H1 (cell line): ENCODE results near the gene PCNX3.

Experiments
- CEBPB ChIP-seq: IDR thresholded peaks from 2 replicates; pipeline ENCODE4 v1.6.1; 2012; ENCODE audit warnings: low read depth, low read length
- CREB1 ChIP-seq: IDR thresholded peaks from 2 replicates; pipeline ENCODE4 v1.6.1; 2012; ENCODE audit warnings: inconsistent platforms
- EZH2 ChIP-seq: fragments of 200-600 bp; sonication (generic); IDR thresholded peaks from 2 replicates; pipeline ENCODE4 v1.7.1; 2012; ENCODE audit warnings: low read depth, mild to moderate bottlenecking, moderate library complexity, low read length, inconsistent platforms; ENCODE audit not compliant: severe bottlenecking
- GABPA ChIP-seq: IDR thresholded peaks from 2 replicates; pipeline ENCODE4 v1.6.1; 2011; ENCODE audit warnings: mild to moderate bottlenecking, low read length, moderate library complexity, borderline replicate concordance; ENCODE audit not compliant: insufficient read depth
- JUN ChIP-seq: IDR thresholded peaks from 2 replicates; pipeline ENCODE4 v1.6.1; 2011; ENCODE audit warnings: low read depth, mild to moderate bottlenecking, improper control_type of control experiment, low read length
- POLR2A ChIP-seq, 2 experiments: IDR thresholded peaks; 1 replicate in 1 of 2; 2 replicates in 1 of 2; pipeline ENCODE4 v1.6.1; 2011; ENCODE audit warnings: low read depth in 2 of 2, low read length in 2 of 2, mild to moderate bottlenecking in 2 of 2; ENCODE audit errors: control extremely low read depth in 1 of 2
- POLR2AphosphoS5 ChIP-seq: IDR thresholded peaks from 2 replicates; pipeline ENCODE4 v1.6.1; 2011; ENCODE audit warnings: low read depth, low read length
- POU5F1 ChIP-seq: IDR thresholded peaks from 2 replicates; pipeline ENCODE4 v1.6.1; 2011; ENCODE audit warnings: low read depth, mild to moderate bottlenecking, low read length, moderate library complexity
- RAD21 ChIP-seq, 2 experiments: IDR thresholded peaks in 1 of 2; conservative IDR thresholded peaks in 1 of 2; 2 replicates each; pipeline ENCODE4 v1.6.1; 2011; ENCODE audit warnings: low read depth in 2 of 2, low read length in 2 of 2, improper control_type of control experiment in 1 of 2, inconsistent platforms in 1 of 2, mild to moderate bottlenecking in 1 of 2, moderate library complexity in 1 of 2
- RBBP5 ChIP-seq: IDR thresholded peaks from 2 replicates; pipeline ENCODE4 v1.7.1; 2012; ENCODE audit warnings: low read depth, mild to moderate bottlenecking, inconsistent platforms, low read length, moderate library complexity, borderline replicate concordance
- TEAD4 ChIP-seq: IDR thresholded peaks from 2 replicates; pipeline ENCODE4 v1.6.1; 2012; ENCODE audit warnings: low read depth, low read length, inconsistent platforms, mixed read lengths
- TF ChIP-seq, protein P1 (sequence below), 3 experiments: IDR thresholded peaks; 1 replicate in 2 of 3; 2 replicates in 1 of 3; pipeline versions ENCODE4 v1.5.1 to v1.6.1; 2011; ENCODE audit warnings: low read length in 3 of 3, mild to moderate bottlenecking in 3 of 3, inconsistent platforms in 2 of 3, low read depth in 1 of 3, moderate library complexity in 1 of 3; ENCODE audit not compliant: insufficient read depth in 1 of 3; ENCODE audit errors: control extremely low read depth in 1 of 3

DNA sequence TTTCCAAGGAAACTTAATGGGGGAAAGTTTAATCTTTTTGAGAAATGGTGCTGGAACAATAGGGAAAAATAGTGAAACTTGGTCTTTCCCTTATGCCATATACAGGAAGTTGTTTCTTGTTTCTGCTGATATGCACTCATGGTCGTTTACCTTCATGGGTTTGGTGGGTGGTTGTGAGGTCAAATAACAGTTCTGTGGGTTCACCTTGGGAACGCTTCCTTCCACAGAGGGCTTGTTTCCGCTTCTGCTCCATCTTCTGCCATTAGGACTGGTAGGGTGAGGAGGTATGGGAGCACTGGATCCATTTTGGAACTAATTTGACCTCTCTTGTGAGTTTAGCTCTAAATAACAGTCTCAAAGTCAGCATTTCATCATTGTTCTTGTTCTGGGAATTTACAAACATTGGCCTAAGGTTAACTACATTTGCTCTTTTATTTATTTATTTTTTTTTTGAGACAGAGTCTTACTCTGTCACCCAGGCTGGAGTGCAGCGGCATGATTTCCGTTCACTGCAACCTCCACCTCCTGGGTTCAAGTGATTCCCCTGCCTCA is 64.7 kb downstream of the PCNX3 start:
- TF ChIP-seq RBBP5 (no peak), EZH2 (no peak), CREB1 (no peak), RAD21 (IDR thresholded peaks at IDR 0.05 in 1 of 2, conservative IDR thresholded peaks at IDR 0.05 in 1 of 2; ENCODE audit: low read depth in 2 of 2, low read length in 2 of 2) (no peak), JUN (no peak), POLR2A (IDR thresholded peaks at IDR 0.05; ENCODE audit: control extremely low read depth in 1 of 2, low read depth in 2 of 2, low read length in 2 of 2) (no peak), POU5F1 (no peak), GABPA (no peak), CEBPB (no peak), POLR2AphosphoS5 (no peak), TEAD4 (no peak)
- TF ChIP-seq, protein P1, sequence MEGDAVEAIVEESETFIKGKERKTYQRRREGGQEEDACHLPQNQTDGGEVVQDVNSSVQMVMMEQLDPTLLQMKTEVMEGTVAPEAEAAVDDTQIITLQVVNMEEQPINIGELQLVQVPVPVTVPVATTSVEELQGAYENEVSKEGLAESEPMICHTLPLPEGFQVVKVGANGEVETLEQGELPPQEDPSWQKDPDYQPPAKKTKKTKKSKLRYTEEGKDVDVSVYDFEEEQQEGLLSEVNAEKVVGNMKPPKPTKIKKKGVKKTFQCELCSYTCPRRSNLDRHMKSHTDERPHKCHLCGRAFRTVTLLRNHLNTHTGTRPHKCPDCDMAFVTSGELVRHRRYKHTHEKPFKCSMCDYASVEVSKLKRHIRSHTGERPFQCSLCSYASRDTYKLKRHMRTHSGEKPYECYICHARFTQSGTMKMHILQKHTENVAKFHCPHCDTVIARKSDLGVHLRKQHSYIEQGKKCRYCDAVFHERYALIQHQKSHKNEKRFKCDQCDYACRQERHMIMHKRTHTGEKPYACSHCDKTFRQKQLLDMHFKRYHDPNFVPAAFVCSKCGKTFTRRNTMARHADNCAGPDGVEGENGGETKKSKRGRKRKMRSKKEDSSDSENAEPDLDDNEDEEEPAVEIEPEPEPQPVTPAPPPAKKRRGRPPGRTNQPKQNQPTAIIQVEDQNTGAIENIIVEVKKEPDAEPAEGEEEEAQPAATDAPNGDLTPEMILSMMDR (IDR thresholded peaks at IDR 0.05; ENCODE audit: control extremely low read depth in 1 of 3, insufficient read depth in 1 of 3, low read depth in 1 of 3, low read length in 3 of 3): no peak
